Aorta (tissue), 5 donors: ENCODE measurements around the gene WDFY4. TPM values are rescaled to one million over a fixed set of nuclear protein-coding genes. Genes with fewer than 3 reads are reported as not detected.

ENCODE experiments used
- ATAC-seq: fragments of 200-7000 bp; cut with Tn5 transposase; one replicate; pipeline ENCODE4 v1.9.1; 2022; ENCODE audit warnings: moderate library complexity; ENCODE audit not compliant: low FRiP score
- DNase-seq, 2 donors: peaks; one replicate each; pipeline ENCODE4 v3.0.0-alpha.2; 2020
- H3K27ac ChIP-seq, 2 donors: one replicate each; pipeline ENCODE4 v1.5.1; 2013; ENCODE audit warnings: low read length in 2 of 2, mild to moderate bottlenecking in 2 of 2, moderate library complexity in 2 of 2, control low read depth in 1 of 2, inconsistent platforms in 1 of 2, low read depth in 1 of 2
- H3K27me3 ChIP-seq, 2 donors: one replicate each; pipeline ENCODE4 v1.6.1; 2013; ENCODE audit warnings: control low read depth in 1 of 2, low read length in 1 of 2, mild to moderate bottlenecking in 1 of 2, moderate library complexity in 1 of 2; ENCODE audit not compliant: insufficient read depth in 2 of 2, control insufficient read depth in 1 of 2
- H3K36me3 ChIP-seq, 2 donors: one replicate each; pipeline ENCODE4 v1.6.1; 2013; ENCODE audit warnings: control low read depth in 1 of 2, low read length in 1 of 2, mild to moderate bottlenecking in 1 of 2; ENCODE audit not compliant: insufficient read depth in 2 of 2, control insufficient read depth in 1 of 2
- H3K4me1 ChIP-seq, 2 donors: one replicate each; pipeline ENCODE4 v1.6.1; 2013; ENCODE audit warnings: low read length in 2 of 2, control low read depth in 1 of 2, mild to moderate bottlenecking in 1 of 2, moderate library complexity in 1 of 2; ENCODE audit not compliant: insufficient read depth in 2 of 2, control insufficient read depth in 1 of 2
- H3K4me3 ChIP-seq, 2 donors: one replicate each; pipeline ENCODE4 v1.5.1; 2013; ENCODE audit warnings: low read length in 2 of 2, control low read depth in 1 of 2, mild to moderate bottlenecking in 1 of 2
- H3K9me3 ChIP-seq: one replicate; pipeline ENCODE4 v1.6.1; 2013; ENCODE audit warnings: mild to moderate bottlenecking, low read length; ENCODE audit not compliant: control insufficient read depth
- WGBS, 2 donors: extraction: QIAGEN DNeasy Blood & Tissue Kit; methylation state at CpG; one replicate each; pipeline ENCODE4 v1.1.7; 2013; 5-methylcytosine and 5-hydroxymethylcytosine counted together
- intact Hi-C, 2 donors: fragments of 100-400 bp; cut with DNase I; formaldehyde crosslinking; loops; one replicate each; pipeline versions ENCODE4 v1.14.2 to v1.15.0; 2022
- polyA plus RNA-seq, 2 donors: library from polyadenylated mRNA; stranded (reverse); fragments of 200-250 nt; gene quantifications; one replicate each; pipeline ENCODE4 v1.2.3, GENCODE V29; 2013
- total RNA-seq, 2 donors: library from RNA; stranded (reverse); fragmentation: NEBNext Ultra II Directional; extraction: Animal tissue kit (Norgen Biotek cat#: 25700); gene quantifications; one replicate each; pipeline ENCODE4 v1.2.1, GENCODE V29; 2021
- donor health status: healthy with polysubstance abuse.
- donor health status: Bipolar disorder and iron deficiency.
- donor health status: DM: no; HTN: no; CAD: no.
- donor health status: DM: no; HTN: no; CAD: no.
- donor health status: DM: yes; HTN: yes; CAD: no.

The WDFY4 gene
- total and polyA plus RNA-seq, 4 donors = 0.54 to 15.0 (median 4.6) TPM

DNA sequence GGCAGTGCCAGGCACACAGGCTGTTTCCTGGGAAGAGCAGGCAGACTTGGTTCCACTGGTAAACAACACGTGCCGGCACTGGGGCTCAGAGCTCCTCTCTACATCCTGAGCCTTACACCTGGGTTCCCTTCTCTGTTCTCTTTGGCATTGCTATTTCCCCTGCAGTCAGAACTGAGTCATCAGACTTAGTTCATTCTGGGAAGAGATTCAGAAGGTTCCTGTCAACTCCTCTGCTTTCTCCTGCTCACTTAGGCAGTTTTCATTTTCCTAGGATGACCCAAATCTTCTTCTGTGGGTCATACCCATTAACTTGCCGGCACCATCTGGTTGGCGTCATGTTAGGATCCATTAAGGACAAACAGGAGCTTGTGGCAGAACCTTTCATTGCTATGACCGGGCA, 288.4 kb downstream of the WDFY4 start:
- no peak for ATAC-seq
- H3K36me3 ChIP-seq = no peaks in the 10 kb centered on the region
- no peaks in the 10 kb centered on the region for H3K27me3 ChIP-seq
- DNase-seq = no peak
- H3K27ac ChIP-seq = no peak overlapping the region
- intact Hi-C loops = no loop called here
- no peaks in the 10 kb centered on the region for H3K4me1 ChIP-seq
- no peak overlapping the region for H3K4me3 ChIP-seq
- H3K9me3 ChIP-seq = no peaks in the 10 kb centered on the region
- WGBS, 2 donors = 68 to 69% methylated on average over 5 of the region's 5 CpGs

DNA sequence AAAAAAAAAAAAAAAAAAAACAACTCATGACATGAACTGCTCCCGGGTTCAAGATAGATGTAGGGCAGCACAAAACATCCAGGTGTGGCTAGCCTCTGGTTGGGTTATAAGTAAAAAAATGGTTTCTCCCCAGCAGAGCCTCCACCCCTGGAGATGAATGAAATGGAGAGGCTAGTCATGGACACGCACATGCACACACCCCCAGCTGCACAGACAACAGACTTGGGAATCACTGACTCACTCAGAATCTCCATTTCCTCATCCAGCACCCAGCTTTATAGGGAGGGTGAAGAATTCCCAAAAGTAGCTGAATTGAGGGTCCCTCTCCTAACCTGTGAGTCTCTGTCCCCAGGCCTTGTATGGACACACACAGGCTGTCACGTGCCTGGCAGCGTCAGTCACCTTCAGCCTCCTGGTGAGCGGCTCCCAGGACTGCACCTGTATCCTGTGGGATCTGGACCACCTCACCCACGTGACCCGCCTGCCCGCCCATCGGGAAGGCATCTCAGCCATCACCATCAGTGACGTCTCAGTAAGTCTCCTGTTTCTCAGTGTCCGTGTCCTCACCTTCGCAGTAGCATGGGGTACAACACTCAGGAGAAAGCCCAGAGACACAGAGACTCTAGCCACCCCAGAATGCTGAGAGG, 290.0 kb downstream of the WDFY4 start:
- Histone ChIP-seq H3K27ac (no peak overlapping the region), H3K36me3 (no peaks in the 10 kb centered on the region), H3K27me3 (no peaks in the 10 kb centered on the region), H3K4me1 (no peaks in the 10 kb centered on the region), H3K4me3 (no peak overlapping the region), H3K9me3 (no peaks in the 10 kb centered on the region)
- ATAC-seq = no peak
- WGBS, 2 donors = 91 to 96% methylated on average over 12 of the region's 12 CpGs
- intact Hi-C loops = no loop called here
- DNase-seq = no peak

DNA sequence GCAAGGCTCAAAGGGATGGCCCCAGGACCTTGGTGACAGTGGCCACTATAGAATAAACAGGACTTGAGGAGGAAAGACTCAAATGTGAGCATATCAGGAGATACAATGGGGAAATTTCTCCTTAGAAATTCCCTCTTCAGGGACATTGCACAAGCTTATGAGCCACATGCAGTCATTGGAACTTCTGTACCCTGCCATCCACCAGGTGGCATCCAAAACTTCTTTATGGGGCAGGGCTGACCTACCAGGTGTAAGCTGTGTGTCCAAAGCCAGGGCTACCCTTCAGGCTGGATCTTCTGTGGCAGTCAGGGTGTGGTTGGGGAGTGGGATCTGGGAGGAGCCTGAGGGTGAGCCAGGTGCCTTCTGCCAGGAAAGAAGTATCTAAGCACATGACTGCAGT, 291.5 kb downstream of the WDFY4 start:
- Histone ChIP-seq H3K36me3 (no peaks in the 10 kb centered on the region), H3K27ac (no peak overlapping the region), H3K4me3 (no peak overlapping the region), H3K9me3 (no peaks in the 10 kb centered on the region), H3K27me3 (no peaks in the 10 kb centered on the region), H3K4me1 (no peaks in the 10 kb centered on the region)
- intact Hi-C loops = no loop called here
- DNase-seq = no peak
- ATAC-seq = no peak

DNA sequence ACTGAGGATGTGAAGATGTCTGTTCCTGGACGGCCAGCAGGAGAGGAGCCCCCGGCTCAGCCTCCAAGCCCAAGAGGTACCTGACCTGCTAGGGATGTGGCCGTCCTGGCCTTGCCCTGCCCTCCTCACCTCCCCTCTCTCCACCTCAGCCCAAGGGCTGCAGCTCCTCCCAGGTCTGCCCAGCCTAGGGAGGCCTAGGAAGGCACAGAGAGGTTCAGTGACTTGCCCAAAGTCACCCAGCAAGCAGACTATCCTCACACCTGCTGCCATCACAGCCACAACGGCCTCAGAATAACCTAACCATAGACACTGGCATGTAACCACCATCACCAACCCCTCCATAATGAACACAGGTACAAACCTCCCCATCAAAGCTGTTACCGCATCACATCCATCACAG, 293.6 kb downstream of the WDFY4 start:
- WGBS, 2 donors = 90 to 93% methylated on average over 5 of the region's 5 CpGs
- H3K36me3 ChIP-seq = no peaks in the 10 kb centered on the region
- intact Hi-C loops = no loop called here
- no peaks in the 10 kb centered on the region for H3K9me3 ChIP-seq
- no peak overlapping the region for H3K27ac ChIP-seq
- H3K4me3 ChIP-seq = no peak overlapping the region
- H3K4me1 ChIP-seq = no peaks in the 10 kb centered on the region
- ATAC-seq (no peak), DNase-seq (no peak)
- H3K27me3 ChIP-seq = no peaks in the 10 kb centered on the region

DNA sequence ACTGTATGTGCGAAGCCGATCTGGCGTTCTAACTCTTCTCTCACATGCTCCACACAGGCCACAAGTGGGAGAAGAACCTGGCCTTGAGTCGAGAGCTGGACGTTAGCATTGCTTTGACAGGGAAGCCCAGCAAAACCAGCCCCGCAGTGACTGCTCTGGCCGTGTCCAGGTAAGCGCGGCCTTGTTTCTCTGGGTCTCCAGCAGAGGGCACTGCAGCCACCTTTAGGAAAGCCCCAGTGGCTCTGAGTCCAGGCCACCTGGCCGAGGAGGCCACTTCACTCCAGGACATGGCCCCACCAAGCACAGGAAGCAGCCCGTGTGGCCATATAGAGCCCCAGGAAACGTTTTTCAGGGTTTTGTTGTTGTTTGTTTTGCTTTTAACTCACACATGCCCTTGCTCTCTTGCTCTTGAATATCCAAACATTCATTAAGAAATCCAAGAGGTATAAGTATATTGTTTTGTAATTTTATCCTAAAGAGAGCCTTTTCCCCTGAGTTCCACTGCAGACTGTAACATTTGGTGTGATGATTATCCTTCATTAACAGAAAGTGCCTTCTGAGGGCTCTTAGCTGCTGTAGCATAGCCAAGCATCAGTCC, 296.7 kb downstream of the WDFY4 start:
- DNase-seq (peak; percentile 66 to 84), ATAC-seq (peak; percentile 75)
- H3K27me3 ChIP-seq = no peaks in the 10 kb centered on the region
- H3K4me3 ChIP-seq = no peak overlapping the region
- H3K36me3 ChIP-seq = no peaks in the 10 kb centered on the region
- WGBS, 2 donors = 35% methylated on average over 12 of the region's 12 CpGs
- no peaks in the 10 kb centered on the region for H3K9me3 ChIP-seq
- H3K4me1 ChIP-seq = no peaks in the 10 kb centered on the region
- no peak overlapping the region for H3K27ac ChIP-seq
- intact Hi-C loops = loop anchor here (1.0 to 5.0 kb wide), 3 partner anchors 179 to 324 kb away; no protein-coding TSS in a partner anchor

DNA sequence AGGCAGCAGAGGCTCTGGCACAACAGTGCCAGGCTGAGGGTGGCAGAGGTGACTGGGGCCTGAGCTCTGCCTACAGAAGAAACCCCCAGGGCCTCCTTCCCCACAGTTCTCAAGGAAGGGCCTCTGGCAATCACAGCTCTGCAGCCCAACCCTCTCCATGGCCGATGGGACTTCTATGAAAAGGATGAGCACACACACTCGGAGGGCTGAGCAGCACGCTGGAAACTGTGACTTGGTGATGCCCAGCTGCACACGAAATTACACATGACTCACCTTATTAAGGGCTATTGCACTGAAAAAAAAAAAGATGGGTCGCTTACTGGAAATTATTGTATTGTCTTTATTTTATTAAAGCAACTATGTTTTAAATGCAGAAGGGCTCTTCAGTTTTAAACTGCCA, 297.9 kb downstream of the WDFY4 start:
- DNase-seq = no peak

DNA sequence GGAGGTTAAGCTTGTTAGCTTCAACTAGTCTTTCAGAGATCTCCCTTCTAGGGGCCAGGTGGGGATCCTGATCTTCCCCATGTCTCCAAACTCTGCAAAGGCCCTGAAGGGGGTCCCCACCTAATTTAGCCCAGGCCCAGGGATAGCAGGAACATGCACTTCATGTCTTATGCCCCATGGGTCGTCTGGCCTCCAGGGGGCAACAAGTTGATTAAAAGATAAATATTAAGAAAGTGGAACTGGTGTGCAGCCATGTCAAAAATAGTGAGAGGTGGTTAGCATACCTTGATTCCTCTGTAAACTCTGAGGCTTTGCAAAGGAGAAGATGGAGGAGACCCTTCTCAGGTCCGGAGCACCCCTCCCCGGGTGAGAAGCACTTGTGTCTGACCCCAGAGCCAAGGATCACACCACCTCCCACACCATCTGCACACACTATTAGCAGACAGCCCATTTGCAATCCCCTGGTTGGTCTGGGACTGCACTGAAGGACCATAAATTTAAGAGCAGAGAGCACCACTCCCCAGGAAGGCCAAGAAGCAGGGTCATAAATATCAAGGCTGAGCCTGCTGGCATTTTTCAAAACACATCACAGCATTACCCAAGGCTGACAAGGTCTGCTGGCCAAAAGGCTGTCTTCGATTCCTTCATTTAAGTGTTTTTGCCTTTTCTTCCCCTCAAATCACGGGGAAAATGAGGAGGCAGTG, 299.1 kb downstream of the WDFY4 start:
- 40 to 51% methylated on average over 5 of the region's 5 CpGs for WGBS, 2 donors
- H3K4me1 ChIP-seq = no peaks in the 10 kb centered on the region
- no peak overlapping the region for H3K27ac ChIP-seq
- H3K9me3 ChIP-seq = no peaks in the 10 kb centered on the region
- H3K36me3 ChIP-seq = no peaks in the 10 kb centered on the region
- DNase-seq (no peak), ATAC-seq (no peak)
- H3K27me3 ChIP-seq = no peaks in the 10 kb centered on the region
- no peak overlapping the region for H3K4me3 ChIP-seq
- intact Hi-C loops = loop anchor here in 1 of 2 donors (5.0 kb wide), 1 partner anchor 326 kb away; no protein-coding TSS in a partner anchor

More for the DNA sequence above, 297.9 kb downstream of the WDFY4 start:
- ATAC-seq = no peak
- Histone ChIP-seq H3K36me3 (no peaks in the 10 kb centered on the region), H3K4me1 (no peaks in the 10 kb centered on the region), H3K9me3 (no peaks in the 10 kb centered on the region), H3K27me3 (no peaks in the 10 kb centered on the region), H3K27ac (no peak overlapping the region), H3K4me3 (no peak overlapping the region)
- intact Hi-C loops = loop anchor here in 1 of 2 donors (5.0 kb wide), 1 partner anchor 325 kb away; no protein-coding TSS in a partner anchor
- 85 to 90% methylated on average over 5 of the region's 5 CpGs for WGBS, 2 donors

DNA sequence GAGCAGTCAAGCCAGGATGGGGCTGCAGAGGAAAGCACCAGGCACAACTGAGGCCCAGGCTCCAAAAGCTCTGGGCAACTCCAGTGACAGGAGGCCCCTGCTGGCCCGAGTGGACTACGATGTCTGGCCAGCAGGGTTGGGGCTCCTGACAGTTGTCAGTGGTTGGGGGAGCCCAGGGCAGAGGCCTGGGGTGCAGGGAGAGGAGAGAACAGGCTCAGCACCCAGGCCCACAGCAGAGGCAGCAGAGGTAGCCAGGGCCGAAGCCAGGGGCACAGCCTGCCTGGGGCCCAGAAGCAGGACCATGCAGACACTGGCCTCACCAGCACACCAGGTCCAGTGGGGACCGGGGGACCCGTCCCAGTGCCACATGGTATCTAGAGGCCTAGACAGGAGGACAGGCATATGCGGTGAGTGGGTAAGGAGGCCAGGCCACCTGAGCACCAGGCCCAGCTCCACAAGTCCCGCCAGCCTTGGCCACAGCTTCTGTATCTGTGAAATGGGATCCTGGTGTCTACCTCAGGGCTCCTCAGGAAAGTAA, 301.0 kb downstream of the WDFY4 start:
- Histone ChIP-seq H3K4me3 (no peak overlapping the region), H3K9me3 (no peaks in the 10 kb centered on the region), H3K4me1 (no peaks in the 10 kb centered on the region), H3K27ac (no peak overlapping the region), H3K27me3 (no peaks in the 10 kb centered on the region), H3K36me3 (no peaks in the 10 kb centered on the region)
- intact Hi-C loops = no loop called here
- DNase-seq (no peak), ATAC-seq (peak; percentile 26)
- 91 to 96% methylated on average over 5 to 7 of the region's 7 CpGs for WGBS, 2 donors
